Ishikawa (cell line): ENCODE results near the gene CETP.

Experiments used
- CEBPB ChIP-seq: IDR thresholded peaks from 2 replicates; pipeline ENCODE4 v1.6.1; 2012
- CREB1 ChIP-seq: IDR thresholded peaks from 2 replicates; pipeline ENCODE4 v1.6.1; 2012; ENCODE audit warnings: low read depth
- EP300 ChIP-seq: IDR thresholded peaks from 2 replicates; pipeline ENCODE4 v1.6.1; 2012; ENCODE audit warnings: borderline replicate concordance
- FOXM1 ChIP-seq: IDR thresholded peaks from 2 replicates; pipeline ENCODE4 v1.6.1; 2012; ENCODE audit warnings: low read depth, borderline replicate concordance
- RAD21 ChIP-seq: IDR thresholded peaks from 2 replicates; pipeline ENCODE4 v1.6.1; 2012; ENCODE audit warnings: low read depth
- TAF1 ChIP-seq: IDR thresholded peaks from 2 replicates; pipeline ENCODE4 v1.6.1; 2012; ENCODE audit warnings: low read depth, mild to moderate bottlenecking
- TCF12 ChIP-seq: IDR thresholded peaks from 2 replicates; pipeline ENCODE4 v1.6.1; 2012; ENCODE audit warnings: low read depth
- TEAD4 ChIP-seq: IDR thresholded peaks from 2 replicates; pipeline ENCODE4 v1.6.1; 2012
- USF1 ChIP-seq: IDR thresholded peaks from 2 replicates; pipeline ENCODE4 v1.6.1; 2012
- YY1 ChIP-seq: IDR thresholded peaks from 2 replicates; pipeline ENCODE4 v1.6.1; 2012; ENCODE audit warnings: low read depth
- ZBTB7A ChIP-seq: IDR thresholded peaks from 2 replicates; pipeline ENCODE4 v1.6.1; 2012; ENCODE audit warnings: low read depth
- TF ChIP-seq, protein P1 (sequence below): IDR thresholded peaks from 2 replicates; pipeline ENCODE4 v1.6.1; 2012; ENCODE audit warnings: low read depth, mild to moderate bottlenecking

- TF ChIP-seq CREB1 (no peak), TEAD4 (no peak), TCF12 (no peak), EP300 (no peak), USF1 (no peak), YY1 (no peak), CEBPB (no peak), TAF1 (no peak), ZBTB7A (no peak), RAD21 (no peak), FOXM1 (no peak)
- TF ChIP-seq, protein P1, sequence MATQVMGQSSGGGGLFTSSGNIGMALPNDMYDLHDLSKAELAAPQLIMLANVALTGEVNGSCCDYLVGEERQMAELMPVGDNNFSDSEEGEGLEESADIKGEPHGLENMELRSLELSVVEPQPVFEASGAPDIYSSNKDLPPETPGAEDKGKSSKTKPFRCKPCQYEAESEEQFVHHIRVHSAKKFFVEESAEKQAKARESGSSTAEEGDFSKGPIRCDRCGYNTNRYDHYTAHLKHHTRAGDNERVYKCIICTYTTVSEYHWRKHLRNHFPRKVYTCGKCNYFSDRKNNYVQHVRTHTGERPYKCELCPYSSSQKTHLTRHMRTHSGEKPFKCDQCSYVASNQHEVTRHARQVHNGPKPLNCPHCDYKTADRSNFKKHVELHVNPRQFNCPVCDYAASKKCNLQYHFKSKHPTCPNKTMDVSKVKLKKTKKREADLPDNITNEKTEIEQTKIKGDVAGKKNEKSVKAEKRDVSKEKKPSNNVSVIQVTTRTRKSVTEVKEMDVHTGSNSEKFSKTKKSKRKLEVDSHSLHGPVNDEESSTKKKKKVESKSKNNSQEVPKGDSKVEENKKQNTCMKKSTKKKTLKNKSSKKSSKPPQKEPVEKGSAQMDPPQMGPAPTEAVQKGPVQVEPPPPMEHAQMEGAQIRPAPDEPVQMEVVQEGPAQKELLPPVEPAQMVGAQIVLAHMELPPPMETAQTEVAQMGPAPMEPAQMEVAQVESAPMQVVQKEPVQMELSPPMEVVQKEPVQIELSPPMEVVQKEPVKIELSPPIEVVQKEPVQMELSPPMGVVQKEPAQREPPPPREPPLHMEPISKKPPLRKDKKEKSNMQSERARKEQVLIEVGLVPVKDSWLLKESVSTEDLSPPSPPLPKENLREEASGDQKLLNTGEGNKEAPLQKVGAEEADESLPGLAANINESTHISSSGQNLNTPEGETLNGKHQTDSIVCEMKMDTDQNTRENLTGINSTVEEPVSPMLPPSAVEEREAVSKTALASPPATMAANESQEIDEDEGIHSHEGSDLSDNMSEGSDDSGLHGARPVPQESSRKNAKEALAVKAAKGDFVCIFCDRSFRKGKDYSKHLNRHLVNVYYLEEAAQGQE: no peak
These were observed 5.0 kb upstream of the CETP start for GRCh38 chr16:56956756-56957155.
